HG03280 (cell line): Measurements from ENCODE around the gene ZBTB11.
"Not testable (repeated sequence)": the region's sequence is repeated elsewhere in the genome, so short reads cannot be mapped to it uniquely, and the experiment has no call there.

Source experiments
- ATAC-seq: cut with Tn5 transposase; IDR thresholded peaks from one replicate; pipeline ENCODE4 v1.9.1; 2021; ENCODE audit warnings: mild to moderate bottlenecking, moderate library complexity; ENCODE audit not compliant: unreplicated experiment

Gene ZBTB11

DNA sequence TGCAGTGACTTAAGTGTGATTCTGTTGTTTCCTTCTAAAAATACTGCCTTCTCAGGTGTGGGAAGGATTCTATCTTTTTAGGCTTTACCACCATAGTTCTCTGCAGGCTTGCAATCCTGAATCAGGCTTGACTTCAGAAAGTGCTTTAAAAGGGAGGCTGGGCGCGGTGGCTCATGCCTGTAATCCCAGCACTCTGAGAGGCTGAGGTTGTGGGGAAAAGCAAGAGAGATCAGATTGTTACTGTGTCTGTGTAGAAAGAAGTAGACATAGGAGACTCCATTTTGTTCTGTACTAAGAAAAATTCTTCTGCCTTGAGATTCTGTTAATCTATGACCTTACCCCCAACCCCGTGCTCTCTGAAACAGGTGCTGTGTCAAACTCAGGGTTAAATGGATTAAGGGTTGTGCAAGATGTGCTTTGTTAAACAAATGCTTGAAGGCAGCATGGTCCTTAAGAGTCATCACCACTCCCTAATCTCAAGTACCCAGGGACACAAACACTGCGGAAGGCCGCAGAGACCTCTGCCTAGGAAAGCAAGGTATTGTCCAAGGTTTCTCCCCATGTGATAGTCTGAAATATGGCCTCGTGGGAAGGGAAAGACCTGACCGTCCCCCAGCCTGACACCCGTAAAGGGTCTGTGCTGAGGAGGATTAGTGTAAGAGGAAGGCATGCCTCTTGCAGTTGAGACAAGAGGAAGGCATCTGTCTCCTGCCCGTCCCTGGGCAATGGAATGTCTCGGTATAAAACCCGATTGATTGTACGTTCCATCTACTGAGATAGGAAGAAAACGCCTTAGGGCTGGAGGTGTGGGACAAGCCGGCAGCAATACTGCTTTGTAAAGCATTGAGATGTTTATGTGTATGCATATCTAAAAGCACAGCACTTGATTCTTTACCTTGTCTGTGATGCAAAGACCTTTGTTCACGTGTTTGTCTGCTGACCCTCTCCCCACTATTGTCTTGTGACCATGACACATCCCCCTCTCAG is 15.0 kb upstream of the ZBTB11 start:
- ATAC-seq: not testable (repeated sequence)

- ATAC-seq: peak; percentile 26
Measured at GRCh38 chr3:101690972-101691371, 14.0 kb upstream of the ZBTB11 start.

DNA sequence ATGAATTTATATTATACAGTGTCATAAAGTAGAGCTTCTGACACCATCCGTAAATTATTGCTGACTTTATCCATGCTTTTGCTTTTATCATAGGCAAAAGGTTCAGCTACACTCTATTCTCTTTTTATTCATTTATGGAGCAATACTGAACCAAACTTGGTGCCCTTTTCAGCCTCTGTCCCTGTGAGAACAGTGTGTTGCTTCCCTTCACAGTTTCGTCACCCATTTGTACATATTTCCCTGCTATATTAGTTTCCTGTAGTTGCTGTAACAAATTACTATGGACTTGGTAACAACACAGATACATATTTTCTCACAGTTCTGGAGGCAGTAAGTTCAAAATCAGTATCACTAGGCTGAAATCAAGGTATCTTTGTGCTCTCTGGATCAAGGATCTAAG is 12.4 kb upstream of the ZBTB11 start:
- no peak for ATAC-seq

GRCh38 chr3:101687142-101687931 is 10.4 kb upstream of the ZBTB11 start:
- no peak for ATAC-seq

DNA sequence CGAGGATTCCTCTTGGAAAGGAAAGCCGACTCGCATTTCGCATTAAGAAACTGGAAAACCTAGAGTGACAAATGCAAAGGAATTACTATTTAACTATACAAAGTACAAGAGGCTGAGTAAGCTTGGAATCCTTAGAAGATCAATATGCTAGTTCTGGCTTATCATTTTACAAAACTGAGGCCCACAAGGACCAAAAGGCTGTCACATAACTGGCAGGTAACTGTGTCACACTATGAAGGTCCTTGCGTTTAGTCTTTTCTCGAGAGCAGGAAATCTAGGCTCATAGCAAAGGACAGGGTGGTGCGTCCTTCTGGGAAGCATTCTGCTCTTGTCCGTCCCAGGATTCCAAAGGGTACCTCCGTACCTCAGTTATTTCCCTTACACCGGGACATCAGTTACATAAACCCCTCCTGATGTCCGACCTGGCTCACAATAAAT is 9.0 kb upstream of the ZBTB11 start:
- ATAC-seq: peak; percentile 4

DNA sequence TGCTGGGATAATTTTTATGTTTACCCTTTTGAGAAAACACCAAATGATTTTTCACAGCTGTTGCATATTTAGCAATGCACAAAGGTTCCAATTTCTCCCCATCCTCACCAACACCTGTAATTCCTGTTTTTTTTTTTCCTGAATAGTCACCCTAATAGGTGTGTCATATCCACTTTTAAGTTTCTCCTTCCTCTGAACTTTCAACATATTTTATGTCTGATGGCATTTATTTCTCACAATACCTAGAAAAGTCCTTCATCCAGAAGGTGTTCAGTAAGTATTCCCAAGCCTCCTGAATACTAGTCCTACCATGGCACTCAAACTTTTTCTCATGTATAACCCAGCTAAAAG is 8.1 kb upstream of the ZBTB11 start:
- no peak for ATAC-seq

GRCh38 chr3:101680466-101680865 is 3.5 kb upstream of the ZBTB11 start:
- no peak for ATAC-seq

DNA sequence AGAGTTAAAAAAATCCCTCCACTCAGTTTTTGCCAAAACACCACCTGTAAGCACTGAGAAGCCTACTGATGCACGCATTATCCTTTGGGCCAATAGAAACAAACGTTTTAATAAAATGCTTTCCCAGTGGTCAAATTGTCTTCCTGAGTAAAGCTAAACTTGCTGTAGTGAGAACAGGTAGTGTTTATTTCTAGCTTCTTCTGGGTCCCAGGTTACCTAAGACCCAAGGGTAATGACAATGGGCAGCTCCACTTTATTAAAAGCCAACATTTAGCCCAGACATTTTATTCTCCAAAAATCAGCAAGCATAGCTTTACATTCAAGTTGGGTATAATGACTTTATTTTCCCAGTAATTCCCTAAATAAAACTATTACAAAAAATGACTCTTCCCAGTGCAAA is 1.9 kb upstream of the ZBTB11 start:
- ATAC-seq: not testable (repeated sequence)

DNA sequence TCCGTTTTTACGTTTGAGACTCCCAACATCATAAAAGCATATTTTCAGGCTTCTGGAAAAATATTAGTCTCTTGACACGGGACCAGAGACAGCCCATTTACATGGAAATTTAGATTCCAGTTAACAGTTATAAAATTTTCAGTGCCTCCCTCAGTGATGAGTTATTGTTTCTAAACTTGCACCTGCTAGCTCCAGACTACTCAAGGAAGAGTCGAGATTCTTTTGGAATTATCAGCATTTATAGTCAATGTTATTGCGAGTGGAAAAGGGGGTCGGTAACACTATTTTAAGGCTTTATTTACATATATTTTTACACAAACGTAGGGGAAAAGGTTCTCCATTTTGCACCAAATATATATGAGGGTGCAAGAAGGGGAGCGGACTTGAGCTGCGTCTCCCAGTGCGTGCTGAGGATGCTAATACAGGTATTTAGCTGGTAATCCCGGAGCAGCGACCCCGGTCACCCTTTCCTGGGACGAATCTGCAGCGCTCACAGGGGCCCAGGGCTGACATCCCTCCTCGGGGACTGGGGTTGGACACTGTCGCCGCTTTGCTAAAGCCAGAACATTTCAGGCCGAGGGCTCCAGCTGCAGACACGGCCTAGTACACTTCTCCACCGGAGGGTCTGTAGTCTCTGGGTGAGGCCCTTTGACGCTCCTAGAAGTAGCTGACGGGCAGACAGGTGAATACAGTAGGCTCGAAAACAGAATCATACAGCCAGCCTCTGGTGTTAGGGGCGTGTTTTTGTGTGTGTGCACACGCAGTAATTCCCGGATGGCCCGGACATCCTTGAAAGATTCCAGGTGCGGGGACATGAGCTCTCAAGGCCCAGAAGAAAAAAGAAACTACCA is 729 bp upstream of the ZBTB11 start:
- ATAC-seq: no peak

DNA sequence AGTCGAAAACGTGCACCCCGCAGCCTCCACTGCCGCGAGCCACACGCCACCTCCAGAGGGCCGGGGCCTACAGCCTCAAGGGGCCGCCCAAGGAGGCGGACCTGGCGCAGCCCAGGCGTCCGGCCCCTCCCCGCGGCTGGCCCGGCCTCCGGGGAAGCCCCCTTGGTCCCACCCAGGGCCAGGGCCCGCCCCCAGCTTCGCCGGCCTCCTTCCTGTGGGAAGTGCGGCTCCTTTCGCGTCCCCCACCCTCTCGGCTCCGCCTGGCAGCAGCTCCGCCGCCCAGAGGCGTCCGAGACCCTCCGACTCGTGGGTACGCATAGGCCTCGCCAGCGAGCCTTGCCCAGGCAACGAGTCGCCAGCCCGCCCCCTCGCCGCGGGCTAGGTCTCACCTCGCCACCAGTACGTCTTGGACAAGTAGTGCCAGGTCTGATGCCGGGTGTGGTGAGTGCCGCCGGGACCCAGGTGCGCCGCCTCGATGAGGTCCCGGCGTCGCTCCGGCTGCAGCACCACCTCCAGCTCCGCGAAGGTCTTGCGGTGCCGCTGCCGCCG is 642 bp downstream of the ZBTB11 start:
- peak; percentile 87 for ATAC-seq

GRCh38 chr3:101675709-101676215 is 1.2 kb downstream of the ZBTB11 start:
- ATAC-seq: no peak

DNA sequence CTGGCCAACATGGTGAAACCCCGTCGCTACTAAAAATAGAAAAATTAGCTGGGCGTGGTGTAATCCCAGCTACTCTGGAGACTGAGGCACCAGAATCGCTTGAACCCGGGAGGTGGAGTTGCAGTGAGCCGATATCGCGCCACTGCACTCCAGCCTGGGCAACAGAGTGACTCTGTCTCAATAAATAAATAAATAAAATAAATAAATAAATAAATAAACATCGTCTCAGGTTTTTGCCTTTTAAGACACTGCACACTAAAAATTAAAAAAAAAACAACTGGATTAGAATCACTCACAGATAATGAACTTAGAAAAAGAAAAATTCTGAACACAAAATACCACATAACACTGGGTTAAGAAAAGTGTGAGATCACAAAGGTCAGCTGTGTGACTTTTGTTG is 2.4 kb downstream of the ZBTB11 start:
- ATAC-seq: no peak

GRCh38 chr3:101673953-101674352 is 3.0 kb downstream of the ZBTB11 start:
- ATAC-seq: no peak

DNA sequence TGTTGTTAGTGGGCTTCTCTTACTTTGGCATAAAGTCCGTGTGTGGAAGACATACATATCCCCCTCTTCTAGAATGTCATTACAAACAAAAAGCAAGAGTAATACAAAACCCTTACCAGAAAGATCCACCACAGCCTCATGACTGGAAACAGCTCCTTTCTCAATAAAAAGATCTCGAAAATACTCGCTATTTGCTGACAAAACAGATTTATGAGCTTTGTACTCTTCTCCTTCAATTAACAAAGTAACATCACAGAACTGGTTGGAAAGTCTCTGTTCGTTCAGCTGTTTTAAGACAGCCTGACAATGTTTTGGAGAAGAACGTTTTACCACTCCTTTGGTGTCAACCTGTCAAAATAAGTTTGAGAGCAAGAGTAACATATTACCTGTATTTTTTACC is 5.9 kb downstream of the ZBTB11 start:
- ATAC-seq: no peak

DNA sequence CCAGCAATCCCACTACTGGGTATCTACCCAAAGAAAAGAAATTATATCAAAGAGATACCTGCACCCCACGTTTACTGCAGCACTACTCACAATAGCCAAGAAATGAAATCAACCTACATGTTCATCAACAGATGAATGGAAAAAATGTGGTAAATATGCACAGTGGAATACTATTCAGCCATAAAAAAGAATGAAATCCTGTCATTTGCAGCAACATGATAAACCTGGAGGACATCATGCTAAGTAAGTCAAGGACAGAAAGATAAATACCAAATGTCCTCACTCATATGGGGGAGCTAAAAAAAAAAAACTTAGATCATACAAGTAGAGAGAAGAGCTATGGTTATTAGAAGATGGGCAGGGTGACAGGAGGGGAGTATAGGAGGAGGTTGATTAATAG is 9.1 kb downstream of the ZBTB11 start:
- no peak for ATAC-seq

GRCh38 chr3:101667331-101667730 is 9.6 kb downstream of the ZBTB11 start:
- no peak for ATAC-seq

- ATAC-seq: no peak
Measured at GRCh38 chr3:101665851-101666250, 11.1 kb downstream of the ZBTB11 start.

DNA sequence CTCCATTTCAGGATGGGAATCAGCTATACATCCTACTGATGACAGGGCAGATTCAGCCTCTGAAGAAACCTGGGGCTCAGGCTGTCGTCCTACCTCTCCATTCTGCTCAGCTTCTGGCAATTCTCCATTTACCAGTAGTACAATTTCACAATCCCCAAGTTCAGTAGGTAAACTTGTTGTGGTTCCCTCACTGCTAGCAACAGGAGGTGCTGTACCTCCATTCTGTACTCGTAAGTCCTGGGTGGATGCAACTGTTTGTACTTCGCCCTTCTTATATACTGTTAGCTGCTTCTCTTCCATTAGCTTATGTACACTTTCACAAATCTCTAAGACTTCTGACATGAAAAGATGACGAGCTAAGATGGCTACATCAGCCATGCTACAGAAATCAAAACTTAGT is 11.6 kb downstream of the ZBTB11 start:
- no peak for ATAC-seq

GRCh38 chr3:101660714-101661113 is 16.2 kb downstream of the ZBTB11 start:
- no peak for ATAC-seq

DNA sequence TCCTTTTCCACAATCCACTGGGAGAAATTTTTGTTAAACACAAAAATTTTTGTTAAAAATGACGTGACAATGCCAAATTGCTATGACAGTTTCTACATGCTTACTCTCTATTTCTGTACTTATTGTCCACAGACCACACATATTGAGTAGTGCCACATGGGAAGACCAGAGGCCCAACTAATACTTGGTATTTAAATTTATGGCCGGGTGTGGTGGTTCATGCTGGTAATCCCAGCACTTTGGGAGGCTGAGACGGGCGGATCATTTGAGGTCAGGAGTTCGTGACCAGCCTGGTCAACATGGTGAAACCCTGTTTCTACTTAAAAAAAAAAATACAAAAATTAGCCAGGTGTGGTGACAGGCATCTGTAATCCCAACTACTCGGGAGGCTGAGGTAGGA is 20.3 kb downstream of the ZBTB11 start:
- ATAC-seq: no peak

GRCh38 chr3:101646726-101647125 is 30.2 kb downstream of the ZBTB11 start:
- no peak for ATAC-seq
